HG03469 (cell line): ENCODE measurements around the gene SCN1A.
"Not testable (repeated sequence)": the region's sequence is repeated elsewhere in the genome, so short reads cannot be mapped to it uniquely, and the experiment has no call there.

Experiments
- ATAC-seq: cut with Tn5 transposase; IDR thresholded peaks from one replicate; pipeline ENCODE4 v1.9.1; 2021; ENCODE audit warnings: mild to moderate bottlenecking, moderate library complexity, moderate number of reproducible peaks; ENCODE audit not compliant: unreplicated experiment

Gene SCN1A

DNA sequence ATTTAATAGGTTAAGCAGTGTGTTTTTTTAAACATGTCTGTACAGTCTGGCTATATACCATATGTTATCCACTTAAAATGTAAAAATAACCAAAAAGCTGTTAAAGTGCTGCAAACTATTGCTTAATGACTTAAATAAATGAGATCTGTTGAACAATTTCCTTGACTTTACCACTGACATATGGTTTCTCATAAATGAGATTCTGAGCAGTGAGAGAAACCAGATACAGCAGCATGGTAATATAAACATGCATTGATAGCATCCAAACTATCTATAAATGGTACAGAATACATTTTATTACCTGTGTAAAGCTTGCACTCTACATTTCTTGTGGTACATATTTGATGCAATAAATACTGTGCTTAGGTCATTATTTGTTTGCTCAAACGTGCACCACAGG lies 138.0 kb downstream of the SCN1A start:
- no peak for ATAC-seq

DNA sequence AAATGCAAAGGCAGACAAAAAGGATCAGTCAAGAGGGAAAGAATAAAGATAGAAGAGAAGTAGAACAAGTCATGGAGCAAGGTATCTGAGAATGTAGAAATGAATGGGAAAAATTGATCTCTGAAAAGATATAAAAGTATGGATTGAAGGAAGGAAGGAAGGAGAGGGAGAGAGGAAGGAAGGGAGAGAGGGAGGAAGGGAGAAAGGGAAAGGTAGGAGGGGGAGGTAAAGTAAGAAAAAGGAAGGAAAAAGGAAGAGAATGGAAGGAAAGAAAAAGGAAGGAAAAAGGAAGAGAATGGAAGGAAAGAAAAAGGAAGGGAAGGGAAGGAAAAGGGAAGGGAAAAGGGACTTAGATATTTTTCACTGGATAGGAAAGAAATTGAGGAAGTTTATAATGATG lies 142.7 kb downstream of the SCN1A start:
- no peak for ATAC-seq

DNA sequence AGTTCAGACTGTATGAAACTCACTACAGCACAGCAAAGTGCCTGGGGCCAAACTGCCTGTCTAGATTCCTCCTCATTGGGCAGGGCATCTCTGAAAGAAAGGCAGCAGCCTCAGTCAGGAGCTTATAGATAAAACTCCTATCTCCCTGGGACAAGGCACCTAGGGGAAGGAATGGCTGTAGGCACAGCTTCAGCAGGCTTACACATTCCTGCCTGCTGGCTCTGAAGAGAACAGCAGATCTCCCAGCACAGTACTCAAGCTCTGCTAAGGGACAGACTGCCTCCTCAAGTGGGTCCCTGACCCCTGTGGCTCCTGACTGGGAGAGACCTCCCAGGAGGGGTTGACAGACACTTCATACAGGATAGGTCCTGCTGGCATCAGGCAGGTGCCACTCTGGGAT lies 155.7 kb downstream of the SCN1A start:
- not testable (repeated sequence) for ATAC-seq

DNA sequence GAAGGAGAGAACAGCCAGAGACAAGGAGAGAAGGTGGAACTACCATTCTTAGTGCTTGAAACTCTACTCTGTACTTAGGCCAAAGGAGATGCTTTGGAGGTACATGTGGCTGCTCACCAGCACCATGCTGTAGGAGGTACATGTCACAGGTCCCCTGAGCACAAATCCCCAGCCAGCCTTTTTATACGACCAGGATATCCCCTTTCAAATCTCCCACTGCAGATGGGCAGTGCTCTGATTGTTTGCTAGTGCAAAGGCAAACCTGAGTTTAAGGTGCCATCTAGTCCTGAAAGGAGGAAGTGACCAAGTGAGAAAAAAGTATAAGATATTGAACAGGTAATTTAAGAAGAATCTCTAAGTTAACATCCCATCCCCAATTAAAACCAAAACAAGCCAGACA lies 157.2 kb downstream of the SCN1A start:
- ATAC-seq: no peak

DNA sequence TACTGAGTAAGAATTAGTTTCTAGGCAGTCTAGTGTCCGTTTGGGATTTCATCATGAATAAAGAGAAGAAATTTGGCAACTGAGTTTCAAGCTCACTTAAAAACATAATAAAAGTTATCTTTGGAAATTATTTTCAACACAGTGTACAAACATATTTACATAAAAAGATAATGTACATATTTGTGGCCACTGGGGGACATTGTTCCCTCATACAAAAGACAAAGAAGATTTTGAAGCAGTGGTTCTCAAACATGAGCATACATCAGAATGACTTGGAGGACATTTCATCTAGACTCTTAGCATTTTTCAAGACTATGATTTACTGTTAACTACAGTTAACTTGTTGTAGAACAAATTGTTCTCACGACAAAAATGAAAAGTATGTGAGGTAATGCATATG lies 158.6 kb downstream of the SCN1A start:
- ATAC-seq: no peak

DNA sequence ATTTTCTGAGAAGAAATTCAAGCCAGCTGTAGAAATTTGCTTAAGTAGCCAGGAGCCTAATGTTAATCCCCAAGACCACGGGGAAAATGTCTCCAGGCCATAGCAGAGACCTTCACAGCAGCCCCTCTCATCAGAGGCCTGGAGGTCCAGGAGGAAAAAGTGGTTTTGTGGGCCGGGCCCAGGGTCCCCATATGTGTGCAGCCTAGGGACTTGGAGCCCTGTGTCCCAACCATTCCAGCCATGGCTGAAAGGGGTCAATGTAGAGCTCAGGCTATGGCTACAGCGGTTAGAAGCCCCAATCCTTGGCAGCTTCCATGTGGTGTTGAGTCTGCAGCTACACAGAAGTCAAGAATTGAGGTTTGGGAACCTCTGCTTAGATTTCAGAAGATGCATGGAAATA lies 160.1 kb downstream of the SCN1A start:
- ATAC-seq: no peak

DNA sequence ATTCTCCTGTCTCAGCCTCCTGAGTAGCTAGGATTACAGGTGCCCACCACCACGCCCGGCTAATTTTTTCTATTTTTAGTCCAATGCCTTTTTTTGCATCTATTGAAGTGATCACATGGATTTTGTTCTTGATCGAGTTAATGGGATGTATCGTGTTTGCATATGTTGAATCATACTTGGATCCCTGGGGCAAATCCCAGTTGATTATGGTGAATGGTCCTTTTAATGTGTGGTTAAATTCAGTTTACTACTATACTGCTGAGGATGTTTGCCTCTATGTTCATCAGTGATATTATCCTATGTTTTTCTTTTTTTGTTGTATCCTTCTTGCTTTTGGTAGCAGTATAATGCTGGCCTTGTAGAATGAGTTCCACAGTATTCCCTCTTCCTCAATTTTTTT lies 166.0 kb downstream of the SCN1A start:
- no peak for ATAC-seq

DNA sequence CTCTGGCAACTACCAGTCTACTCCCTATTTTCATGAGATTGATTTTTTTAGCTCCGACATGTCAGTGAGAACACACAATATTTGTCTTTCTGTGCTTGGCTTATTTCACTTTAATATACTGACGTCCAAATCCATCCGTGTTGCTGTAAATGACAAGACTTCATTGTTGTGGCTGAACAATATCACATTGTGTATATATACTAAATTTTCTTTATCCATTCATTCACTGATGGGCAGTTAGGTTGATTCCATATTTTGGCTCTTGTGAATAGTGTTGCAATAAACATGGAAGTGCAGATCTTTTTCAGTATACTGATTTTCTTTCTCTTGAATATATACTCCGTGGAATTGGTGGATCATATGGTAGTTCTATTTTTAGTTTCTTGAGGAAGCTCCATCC lies 168.4 kb downstream of the SCN1A start:
- ATAC-seq: no peak

DNA sequence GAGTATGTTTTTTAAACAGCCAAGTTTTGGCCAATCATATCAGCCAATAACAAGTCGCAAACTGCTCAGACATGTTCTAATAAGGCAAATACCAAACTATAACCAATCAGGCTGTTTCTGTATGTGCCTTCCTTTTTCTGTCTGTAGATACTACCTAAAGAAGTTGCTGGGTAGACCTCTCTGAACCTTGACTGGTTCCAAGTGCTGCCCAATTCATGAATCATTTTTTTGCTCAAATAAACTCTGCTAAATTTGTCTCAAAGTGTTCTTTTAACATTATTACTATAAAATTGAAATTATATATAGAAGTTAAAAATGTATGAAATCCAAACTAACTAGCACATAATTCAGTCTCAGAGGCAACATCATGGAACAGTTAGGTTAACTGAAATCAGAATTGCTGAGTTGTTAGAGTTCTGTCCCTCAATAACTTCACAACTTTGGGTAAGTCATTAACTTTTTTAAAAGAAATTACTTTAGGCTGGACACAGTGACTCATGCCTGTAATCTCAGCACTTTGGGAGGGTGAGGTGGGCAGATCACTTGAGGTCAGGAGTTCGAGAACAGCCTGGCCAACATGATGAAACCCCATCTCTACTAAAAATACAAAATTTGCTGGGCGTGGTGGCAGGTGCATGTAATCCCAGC lies 169.4 kb downstream of the SCN1A start:
- ATAC-seq: no peak

DNA sequence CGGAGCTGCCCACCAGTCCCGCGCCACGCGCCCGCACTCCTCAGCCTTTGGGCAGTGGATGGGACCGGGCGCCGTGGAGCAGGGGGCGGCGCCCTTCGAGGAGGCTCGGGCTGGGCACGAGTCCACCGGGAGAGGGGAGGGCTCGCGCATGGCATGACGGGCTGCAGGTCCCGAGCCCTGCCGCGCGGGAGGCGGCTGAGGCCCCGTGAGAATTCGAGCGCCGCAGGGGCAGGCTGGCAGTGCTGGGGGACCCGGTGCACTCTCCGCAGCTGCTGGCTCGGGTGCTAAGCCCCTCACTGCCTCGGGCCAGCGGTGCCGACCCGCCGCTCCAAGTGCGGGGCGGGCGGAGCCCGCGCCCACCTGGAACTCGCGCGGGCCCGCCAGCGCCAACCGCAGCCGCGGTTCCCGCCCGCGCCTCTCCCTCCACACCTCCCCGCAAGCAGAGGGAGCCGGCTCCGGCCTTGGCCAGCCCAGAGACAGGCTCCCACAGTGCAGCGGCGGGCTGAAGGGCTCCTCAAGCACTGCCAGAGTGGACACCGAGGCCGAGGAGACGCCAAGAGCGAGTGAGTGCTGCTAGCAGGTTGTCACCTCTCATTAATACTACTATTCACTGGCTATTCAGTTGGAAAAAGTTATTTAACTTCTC lies 170.7 kb downstream of the SCN1A start:
- no peak for ATAC-seq

DNA sequence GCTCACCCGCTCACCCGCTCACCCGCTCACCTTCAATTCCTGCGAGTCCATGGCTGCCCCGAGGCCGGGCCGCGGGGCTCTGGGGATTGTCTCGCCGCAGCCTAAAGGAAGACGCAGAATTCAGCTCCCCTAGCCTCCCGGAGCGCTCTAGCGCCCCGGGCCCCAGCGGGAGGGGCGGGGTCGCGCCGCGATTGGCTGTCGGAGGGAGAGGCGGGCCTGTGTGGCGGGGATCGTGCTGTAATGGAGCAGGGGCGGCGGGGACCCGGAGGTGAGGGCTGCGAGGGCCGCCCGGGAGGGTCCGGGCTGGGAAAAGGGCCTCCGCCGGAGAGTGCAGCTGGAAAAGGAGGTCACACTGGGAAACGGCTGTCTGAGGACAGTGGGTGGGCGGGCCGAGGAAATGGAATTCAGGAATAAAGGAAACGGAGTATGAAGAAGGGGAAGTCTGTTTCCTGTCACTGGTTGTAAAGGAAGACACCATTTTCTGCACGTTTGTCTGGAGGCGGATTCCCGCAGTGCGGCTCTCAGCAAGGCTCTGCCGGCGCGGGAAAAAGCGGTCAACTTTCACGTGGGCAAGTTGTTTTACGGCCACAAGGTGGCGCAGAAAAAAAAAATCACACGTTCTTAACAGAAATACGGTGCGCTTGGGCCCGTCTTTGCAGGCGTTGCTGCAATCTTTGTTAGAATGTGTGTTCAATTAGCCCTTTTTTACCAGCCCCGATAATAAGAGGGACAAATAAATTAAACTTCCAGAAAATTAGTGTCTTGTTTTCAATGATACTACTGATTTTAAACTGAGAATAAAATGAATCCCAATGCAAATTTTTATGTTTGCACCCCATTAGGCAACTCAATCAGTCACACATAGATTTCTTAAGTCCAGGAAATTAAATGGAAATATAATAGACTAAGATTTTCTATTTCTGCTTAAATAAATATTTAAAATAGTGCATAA lies 173.9 kb downstream of the SCN1A start, which contains the start of gene TTC21B:
TSS of gene TTC21B (minus strand) at position 122 of the 952 bp plus-strand sequence. CDS start at position 51, 71 bp downstream.
- ATAC-seq: peak; percentile 77

DNA sequence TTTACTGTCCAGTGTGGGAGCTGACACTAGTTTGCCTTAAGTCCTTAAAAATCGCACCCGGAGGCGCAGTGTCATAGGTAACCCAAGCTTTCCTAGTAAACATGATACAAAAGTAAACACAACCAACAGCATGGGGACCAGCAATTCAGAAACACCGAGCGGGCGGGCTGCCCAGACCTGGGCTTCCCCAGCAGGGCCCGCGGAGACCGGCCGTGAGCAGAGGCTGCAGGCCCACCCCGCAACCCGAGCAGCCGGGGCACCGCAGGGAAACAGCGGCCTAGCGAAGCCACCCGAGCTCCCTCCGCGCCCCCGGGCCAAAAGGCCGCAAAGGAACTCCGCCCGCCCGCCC lies 174.5 kb downstream of the SCN1A start:
- peak; percentile 14 for ATAC-seq

DNA sequence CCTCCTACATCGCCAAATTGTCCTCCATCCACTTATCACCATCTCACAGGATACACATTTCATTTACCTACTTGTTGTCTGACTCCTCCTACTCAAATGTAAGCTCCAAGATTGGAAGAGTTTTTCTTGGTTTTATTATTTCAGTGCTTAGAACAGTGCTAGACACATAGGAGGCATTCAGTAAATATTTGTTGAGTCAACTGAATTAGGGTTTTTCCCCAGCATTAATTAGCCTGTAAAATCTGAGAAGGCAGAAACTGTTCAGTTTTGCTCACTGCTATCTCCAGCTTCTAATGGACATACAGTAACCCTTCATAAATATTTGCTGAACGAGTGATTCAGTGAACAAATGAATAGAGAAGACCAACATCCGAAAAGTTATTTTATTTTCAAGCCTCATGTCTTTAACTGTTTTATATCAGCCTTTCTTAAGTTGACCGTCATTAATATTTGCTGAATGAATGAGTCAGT lies 175.0 kb downstream of the SCN1A start:
- ATAC-seq: no peak

DNA sequence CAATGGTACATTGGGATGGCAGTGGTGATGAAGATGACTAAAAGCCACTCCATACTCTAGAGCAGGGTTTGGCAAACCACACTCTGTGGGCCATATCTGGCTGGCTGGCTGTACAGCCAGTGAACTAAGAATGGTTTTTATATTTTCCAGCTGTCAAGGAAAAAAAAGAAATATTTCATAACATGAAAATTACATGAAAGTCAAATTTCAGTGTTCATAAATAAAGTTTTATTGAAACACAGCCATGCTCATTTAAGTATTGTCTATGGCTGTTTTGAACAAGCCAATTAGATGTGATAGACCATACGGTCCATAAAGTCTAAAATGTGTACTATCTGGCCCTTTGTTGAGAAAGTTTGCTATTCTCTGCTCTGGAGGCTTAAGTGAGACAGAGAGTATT lies 175.7 kb downstream of the SCN1A start:
- ATAC-seq: no peak

DNA sequence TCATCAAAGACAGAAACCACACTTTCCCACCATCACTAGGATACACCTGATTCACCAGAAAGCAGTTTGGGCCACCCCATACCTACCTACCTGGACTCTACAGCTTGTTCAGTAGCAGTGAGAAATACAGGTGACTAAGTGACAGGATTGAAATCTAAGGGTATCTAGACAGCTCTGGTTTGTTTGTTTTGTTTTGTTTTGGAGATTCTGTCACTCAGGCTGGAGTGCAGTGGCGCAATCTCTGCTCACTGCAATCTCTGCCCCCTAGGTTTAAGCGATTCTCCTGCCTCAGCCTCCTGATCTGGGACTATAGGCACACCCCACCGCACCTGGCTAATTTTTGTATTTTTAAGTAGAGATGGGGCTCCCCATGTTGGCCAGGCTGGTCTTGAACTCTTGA lies 177.4 kb downstream of the SCN1A start:
- no peak for ATAC-seq

DNA sequence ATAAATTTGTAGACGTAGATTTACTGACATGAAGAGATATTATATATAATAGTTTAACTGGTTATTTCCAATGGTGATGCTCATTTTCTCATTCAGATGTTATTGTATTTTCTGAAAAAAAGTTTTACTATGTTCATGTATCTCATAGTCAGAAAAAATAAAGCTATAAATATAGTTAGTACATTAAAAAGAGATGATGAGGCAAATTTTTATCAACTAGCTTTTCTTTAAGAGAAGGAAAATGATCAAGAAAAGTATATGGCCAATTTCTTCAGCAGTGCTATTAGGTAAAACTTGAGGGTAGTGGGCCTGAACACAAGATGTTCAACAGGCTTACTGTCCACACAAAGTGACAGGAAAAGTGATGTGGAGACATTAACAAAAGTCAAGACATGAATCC lies 186.0 kb downstream of the SCN1A start:
- ATAC-seq: no peak

DNA sequence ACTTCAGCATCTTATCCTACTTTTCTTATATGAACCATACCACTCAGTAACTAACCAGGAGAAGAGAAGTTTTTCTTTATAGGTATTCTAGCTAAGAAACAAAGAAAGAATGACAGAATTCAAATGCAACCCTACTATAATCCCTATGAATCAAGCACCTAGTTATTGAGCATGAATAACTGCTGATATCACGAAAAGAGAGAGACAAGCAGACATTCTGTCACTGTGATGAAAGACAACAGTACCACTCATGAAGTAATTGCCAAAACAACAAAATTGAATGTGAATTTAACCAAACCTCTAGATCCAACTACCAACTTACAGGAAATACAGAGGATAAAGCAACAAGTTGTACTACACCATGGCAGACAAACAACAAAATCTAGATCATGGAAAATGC lies 189.6 kb downstream of the SCN1A start:
- no peak for ATAC-seq
